NCI-H526 (cell line): ENCODE data around the gene SLC49A3.
"Not testable (repeated sequence)": the region's sequence is repeated elsewhere in the genome, so short reads cannot be mapped to it uniquely, and the experiment has no call there.

Source experiments
- DNase-seq, 2 experiments: peaks; one replicate each; lab custom pipeline; 2025; lab: John Stamatoyannopoulos, UW

SLC49A3 gene

GRCh38 chr4:654503-654845 lies 34.5 kb downstream of the SLC49A3 start:
- no peak for DNase-seq

- no peak for DNase-seq
Measured at GRCh38 chr4:653831-654502, 35.0 kb downstream of the SLC49A3 start.

- no peak for DNase-seq
Measured at GRCh38 chr4:653080-653821, 35.7 kb downstream of the SLC49A3 start.

- no peak for DNase-seq
Measured at GRCh38 chr4:651884-652642, 36.9 kb downstream of the SLC49A3 start.

- peak; percentile 53 to 70 for DNase-seq
Measured at GRCh38 chr4:650951-651883, 37.7 kb downstream of the SLC49A3 start.

GRCh38 chr4:650461-650860 lies 38.5 kb downstream of the SLC49A3 start:
- no peak for DNase-seq

- DNase-seq, result no peak
Measured at GRCh38 chr4:649751-650310, 39.1 kb downstream of the SLC49A3 start.

- no peak for DNase-seq
Measured at GRCh38 chr4:649293-649625, 39.7 kb downstream of the SLC49A3 start.

GRCh38 chr4:648579-649292 lies 40.2 kb downstream of the SLC49A3 start:
- DNase-seq, result no peak

- DNase-seq, result no peak
Measured at GRCh38 chr4:647481-647880, 41.5 kb downstream of the SLC49A3 start.

GRCh38 chr4:646460-646859 lies 42.5 kb downstream of the SLC49A3 start:
- no peak for DNase-seq

GRCh38 chr4:642366-642765 lies 46.6 kb downstream of the SLC49A3 start:
- DNase-seq, result not testable (repeated sequence)

- DNase-seq, result no peak
Measured at GRCh38 chr4:637536-638280, 51.2 kb downstream of the SLC49A3 start.

GRCh38 chr4:636628-637159 lies 52.3 kb downstream of the SLC49A3 start:
- DNase-seq, result no peak

GRCh38 chr4:635851-636627 lies 52.9 kb downstream of the SLC49A3 start:
- DNase-seq, result no peak

- DNase-seq, result not testable (repeated sequence)
Measured at GRCh38 chr4:635066-635835, 53.7 kb downstream of the SLC49A3 start.

GRCh38 chr4:634599-634985 lies 54.4 kb downstream of the SLC49A3 start:
- DNase-seq, result no peak

- DNase-seq, result no peak
Measured at GRCh38 chr4:633976-634598, 54.9 kb downstream of the SLC49A3 start.
